HEK293 (cell line): ENCODE measurements around the gene HMMR.
A peak's percentile ranks its signal among the peaks of the same experiment; 100 is the strongest.

ENCODE experiments used
- CTCF ChIA-PET: fragments of 350-600 bp; formaldehyde crosslinking; extraction: SDS; loops from one replicate; lab custom pipeline; 2021; ENCODE audit warnings: antibody characterized with exemption; lab: Yijun Ruan, JAX
- POLR2A ChIA-PET: fragments of 300-600 bp; formaldehyde crosslinking; extraction: SDS; loops from one replicate; lab custom pipeline; 2020; ENCODE audit warnings: antibody characterized with exemption, inconsistent platforms; lab: Yijun Ruan, JAX
- H3K27ac ChIP-seq: fragments of 200-500 bp; sonication (Bioruptor generic); 2 replicates; pipeline ENCODE4 v1.5.1; 2014; ENCODE audit warnings: low read depth, low read length, control low read depth, inconsistent platforms; ENCODE audit errors: extremely low read depth
- H3K36me3 ChIP-seq, 2 experiments: fragments of 200-500 bp in 1 of 2; sonication (Bioruptor generic) in 1 of 2; 1 replicate in 1 of 2; 2 replicates in 1 of 2; pipeline ENCODE4 v1.5.1; 2014 to 2017; ENCODE audit warnings: inconsistent platforms in 2 of 2, low read length in 2 of 2; ENCODE audit not compliant: control insufficient read depth in 2 of 2, insufficient read depth in 1 of 2
- H3K4me1 ChIP-seq: fragments of 200-500 bp; sonication (Bioruptor generic); 2 replicates; pipeline ENCODE4 v1.5.1; 2014; ENCODE audit warnings: mild to moderate bottlenecking, low read length, inconsistent platforms; ENCODE audit not compliant: control insufficient read depth, insufficient read depth
- H3K4me3 ChIP-seq: 2 replicates; pipeline ENCODE4 v1.5.1; 2011; ENCODE audit warnings: low read depth, mild to moderate bottlenecking, control low read depth, low read length, moderate library complexity
- H3K9me3 ChIP-seq: fragments of 200-500 bp; sonication (Bioruptor generic); 2 replicates; pipeline ENCODE4 v1.5.1; 2014; ENCODE audit warnings: low read depth, low read length, inconsistent platforms; ENCODE audit not compliant: control insufficient read depth, insufficient read depth
- HOXD13 ChIP-seq: sonication (generic); formaldehyde crosslinking; IDR thresholded peaks from 2 replicates; pipeline ENCODE4 v1.8.0; 2022; ENCODE audit warnings: missing genetic modification reagents, borderline replicate concordance
- KLF16 ChIP-seq: fragments of 450-650 bp; formaldehyde crosslinking; IDR thresholded peaks from 2 replicates; pipeline ENCODE4 v1.5.1; 2017; ENCODE audit warnings: missing biosample characterization, missing genetic modification characterization
- PRDM6 ChIP-seq: fragments of 450-650 bp; formaldehyde crosslinking; IDR thresholded peaks from 2 replicates; pipeline ENCODE4 v1.5.1; 2017; ENCODE audit warnings: missing biosample characterization, missing genetic modification characterization
- RBAK ChIP-seq: fragments of 450-650 bp; formaldehyde crosslinking; IDR thresholded peaks from 2 replicates; pipeline ENCODE4 v1.5.1; 2016; ENCODE audit warnings: missing biosample characterization, missing genetic modification characterization
- SCRT2 ChIP-seq: fragments of 450-650 bp; formaldehyde crosslinking; IDR thresholded peaks from 2 replicates; pipeline ENCODE4 v1.5.1; 2016; ENCODE audit warnings: missing biosample characterization, missing genetic modification characterization
- SP2 ChIP-seq: fragments of 450-650 bp; formaldehyde crosslinking; IDR thresholded peaks from 2 replicates; pipeline ENCODE4 v1.5.1; 2016; ENCODE audit warnings: missing biosample characterization, missing genetic modification characterization
- WT1 ChIP-seq: fragments of 450-650 bp; formaldehyde crosslinking; IDR thresholded peaks from 2 replicates; pipeline ENCODE4 v1.5.1; 2016; ENCODE audit warnings: missing biosample characterization, missing genetic modification characterization
- ZBTB1 ChIP-seq: fragments of 450-650 bp; formaldehyde crosslinking; IDR thresholded peaks from 2 replicates; pipeline ENCODE4 v1.5.1; 2016; ENCODE audit warnings: missing biosample characterization, missing genetic modification characterization
- ZNF223 ChIP-seq: fragments of 450-650 bp; formaldehyde crosslinking; IDR thresholded peaks from 2 replicates; pipeline ENCODE4 v1.5.1; 2016; ENCODE audit warnings: missing biosample characterization, missing genetic modification characterization
- ZNF23 ChIP-seq: fragments of 450-650 bp; formaldehyde crosslinking; IDR thresholded peaks from 2 replicates; pipeline ENCODE4 v1.5.1; 2016; ENCODE audit warnings: missing biosample characterization, missing genetic modification characterization, borderline replicate concordance
- ZNF311 ChIP-seq: fragments of 450-650 bp; formaldehyde crosslinking; IDR thresholded peaks from 2 replicates; pipeline ENCODE4 v1.5.1; 2017; ENCODE audit warnings: missing biosample characterization, missing genetic modification characterization, borderline replicate concordance
- ZNF518A ChIP-seq: fragments of 450-650 bp; formaldehyde crosslinking; conservative IDR thresholded peaks from 2 replicates; pipeline ENCODE4 v1.5.1; 2016; ENCODE audit warnings: low read depth, missing biosample characterization, missing genetic modification characterization
- ZNF548 ChIP-seq: fragments of 450-650 bp; formaldehyde crosslinking; IDR thresholded peaks from 2 replicates; pipeline ENCODE4 v1.5.1; 2016; ENCODE audit warnings: missing biosample characterization, missing genetic modification characterization
- ZNF596 ChIP-seq: fragments of 450-650 bp; IDR thresholded peaks from 2 replicates; pipeline ENCODE4 v1.5.0; 2018; ENCODE audit warnings: missing biosample characterization, mild to moderate bottlenecking, missing genetic modification characterization, moderate library complexity
- ZNF639 ChIP-seq: fragments of 450-650 bp; formaldehyde crosslinking; IDR thresholded peaks from 2 replicates; pipeline ENCODE4 v1.5.1; 2016; ENCODE audit warnings: missing biosample characterization, missing genetic modification characterization
- ZNF654 ChIP-seq: fragments of 450-650 bp; formaldehyde crosslinking; IDR thresholded peaks from 2 replicates; pipeline ENCODE4 v1.5.1; 2016; ENCODE audit warnings: low read depth, missing biosample characterization, missing genetic modification characterization
- ZNF670 ChIP-seq: fragments of 450-650 bp; formaldehyde crosslinking; IDR thresholded peaks from 2 replicates; pipeline ENCODE4 v1.5.1; 2016; ENCODE audit warnings: missing biosample characterization, missing genetic modification characterization, low read depth
- ZNF747 ChIP-seq: fragments of 450-650 bp; formaldehyde crosslinking; IDR thresholded peaks from 2 replicates; pipeline ENCODE4 v1.5.1; 2016; ENCODE audit warnings: missing biosample characterization, missing genetic modification characterization
- ZNF776 ChIP-seq: fragments of 450-650 bp; formaldehyde crosslinking; IDR thresholded peaks from 2 replicates; pipeline ENCODE4 v1.5.0; 2017; ENCODE audit warnings: missing biosample characterization, missing genetic modification characterization, borderline replicate concordance
- ZNF791 ChIP-seq: fragments of 450-650 bp; formaldehyde crosslinking; IDR thresholded peaks from 2 replicates; pipeline ENCODE4 v1.5.1; 2016; ENCODE audit warnings: missing biosample characterization, missing genetic modification characterization
- ZSCAN30 ChIP-seq: fragments of 450-650 bp; IDR thresholded peaks from 2 replicates; pipeline ENCODE4 v1.5.1; 2018; ENCODE audit warnings: missing biosample characterization, mild to moderate bottlenecking, missing genetic modification characterization, moderate library complexity
- TF ChIP-seq, protein P1 (sequence below): fragments of 450-650 bp; formaldehyde crosslinking; IDR thresholded peaks from 2 replicates; pipeline ENCODE4 v1.5.1; 2016; ENCODE audit warnings: missing biosample characterization, missing genetic modification characterization

HMMR gene

GRCh38 chr5:163467682-163468081 is 7.2 kb downstream of the HMMR start:
- Histone ChIP-seq H3K4me3 (no peak overlapping the region), H3K4me1 (peaks cover 3% of the 10 kb centered on the region; the same call in 1 of the 2 replicates)
- POLR2A ChIA-PET, result interaction anchor here (1.1 kb wide), 1 partner anchor 38 kb away, joined by 3 read pairs; the partner anchor contains the start of gene MAT2B
- TF ChIP-seq, protein P1, sequence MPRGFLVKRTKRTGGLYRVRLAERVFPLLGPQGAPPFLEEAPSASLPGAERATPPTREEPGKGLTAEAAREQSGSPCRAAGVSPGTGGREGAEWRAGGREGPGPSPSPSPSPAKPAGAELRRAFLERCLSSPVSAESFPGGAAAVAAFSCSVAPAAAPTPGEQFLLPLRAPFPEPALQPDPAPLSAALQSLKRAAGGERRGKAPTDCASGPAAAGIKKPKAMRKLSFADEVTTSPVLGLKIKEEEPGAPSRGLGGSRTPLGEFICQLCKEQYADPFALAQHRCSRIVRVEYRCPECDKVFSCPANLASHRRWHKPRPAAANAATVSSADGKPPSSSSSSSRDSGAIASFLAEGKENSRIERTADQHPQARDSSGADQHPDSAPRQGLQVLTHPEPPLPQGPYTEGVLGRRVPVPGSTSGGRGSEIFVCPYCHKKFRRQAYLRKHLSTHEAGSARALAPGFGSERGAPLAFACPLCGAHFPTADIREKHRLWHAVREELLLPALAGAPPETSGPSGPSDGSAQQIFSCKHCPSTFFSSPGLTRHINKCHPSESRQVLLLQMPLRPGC (tag by site-specific recombination), result no peak
- no peak for TF ChIP-seq ZNF639 (tag by site-specific recombination)
- no peak for TF ChIP-seq ZNF311 (tag by site-specific recombination)
- TF ChIP-seq ZNF596 (tag by site-specific recombination), result no peak
- no peak for TF ChIP-seq KLF16 (tag by site-specific recombination)
- no peak for TF ChIP-seq ZSCAN30
- no peak for TF ChIP-seq ZNF23
- TF ChIP-seq ZNF670 (tag by site-specific recombination), result no peak
- no peak for TF ChIP-seq SCRT2 (tag by site-specific recombination)
- TF ChIP-seq ZNF791 (tag by site-specific recombination), result no peak
- no peak for TF ChIP-seq RBAK
- TF ChIP-seq, all 188 proteins: peak for 0
- Histone ChIP-seq H3K36me3 (peaks cover 64 to 70% of the 10 kb centered on the region in 2 experiments), H3K9me3 (no peaks in the 10 kb centered on the region), H3K27ac (no peak overlapping the region)
- CTCF ChIA-PET, result interaction anchor here (0.6 to 0.8 kb wide), 4 partner anchors 16 to 95 kb away, joined by 3 to 4 read pairs (median 4); no protein-coding TSS in a partner anchor

GRCh38 chr5:163473635-163474243 is 13.3 kb downstream of the HMMR start:
- peaks cover 86 to 87% of the 10 kb centered on the region in 2 experiments for H3K36me3 ChIP-seq
- H3K4me1 ChIP-seq, result no peaks in the 10 kb centered on the region
- H3K9me3 ChIP-seq, result no peaks in the 10 kb centered on the region
- ChIA-PET POLR2A (interaction anchor here (1.2 kb wide), 1 partner anchor 32 kb away, joined by 3 read pairs; the partner anchor contains the start of gene MAT2B), CTCF (interaction anchor here (0.5 to 2.5 kb wide), 9 partner anchors 9 to 167 kb away, joined by 3 to 7 read pairs (median 5); partner anchors contain the start of genes CCNG1 and NUDCD2)
- H3K4me3 ChIP-seq, result no peak overlapping the region
- TF ChIP-seq PRDM6, result no peak
- TF ChIP-seq ZNF654 (tag by site-specific recombination), result 0 out of 2 replicates have a peak, but pooled peaks have one; percentile 3
- H3K27ac ChIP-seq, result no peak overlapping the region

DNA sequence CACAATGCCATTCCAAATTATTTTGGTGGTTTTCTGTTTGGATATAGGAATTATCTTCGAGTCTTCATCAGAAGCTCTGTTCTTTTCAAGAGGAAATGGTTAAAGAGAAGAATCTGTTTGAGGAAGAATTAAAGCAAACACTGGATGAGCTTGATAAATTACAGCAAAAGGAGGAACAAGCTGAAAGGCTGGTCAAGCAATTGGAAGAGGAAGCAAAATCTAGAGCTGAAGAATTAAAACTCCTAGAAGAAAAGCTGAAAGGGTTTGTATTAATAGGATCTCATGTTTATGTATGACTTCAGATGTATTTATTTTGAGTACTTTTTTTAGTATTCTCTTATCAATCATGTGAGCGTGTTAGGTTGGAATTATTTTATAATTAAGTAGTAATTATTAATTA is 15.0 kb downstream of the HMMR start:
- ChIA-PET CTCF (interaction anchor here (1.2 to 2.5 kb wide), 3 partner anchors 10 to 43 kb away, joined by 3 to 7 read pairs (median 5); no protein-coding TSS in a partner anchor), POLR2A (interaction anchor here (1.6 kb wide), 1 partner anchor 15 kb away, joined by 4 read pairs; the partner anchor contains the start of genes HMMR and NUDCD2)
- Histone ChIP-seq H3K4me1 (no peaks in the 10 kb centered on the region), H3K9me3 (no peaks in the 10 kb centered on the region), H3K4me3 (no peak overlapping the region)
- TF ChIP-seq ZNF670 (tag by site-specific recombination) (no peak), ZNF518A (no peak), ZNF548 (no peak), SP2 (tag by site-specific recombination) (no peak), ZBTB1 (tag by site-specific recombination) (no peak), ZNF747 (tag by site-specific recombination) (no peak), HOXD13 (CRISPR knock-in tag) (no peak), ZNF776 (tag by site-specific recombination) (no peak), ZNF223 (tag by site-specific recombination) (no peak), WT1 (no peak)
- TF ChIP-seq, all 188 proteins: peak for 0
- Histone ChIP-seq H3K27ac (no peak overlapping the region), H3K36me3 (peaks cover 81 to 88% of the 10 kb centered on the region in 2 experiments)
